MM.1S (cell line): ENCODE measurements around the gene LMO7.

Experiments
- DNase-seq: peaks from one replicate; pipeline ENCODE4 v3.0.0-alpha.2; 2015
- H2AFZ ChIP-seq: fragments of 300-600 bp; sonication (generic); 2 replicates; pipeline ENCODE4 v1.6.0; 2016; ENCODE audit warnings: antibody characterized with exemption, low read length
- H3F3A ChIP-seq: fragments of 300-600 bp; sonication (generic); 2 replicates; pipeline ENCODE4 v1.6.1; 2016; ENCODE audit warnings: mild to moderate bottlenecking, antibody characterized with exemption, low read length, moderate library complexity, mixed read lengths; ENCODE audit not compliant: insufficient read depth
- H3K27ac ChIP-seq: fragments of 300-600 bp; sonication (generic); 2 replicates; pipeline ENCODE4 v1.5.1; 2016; ENCODE audit warnings: mild to moderate bottlenecking, low read length
- H3K27me3 ChIP-seq: fragments of 300-600 bp; sonication (generic); replicated peaks from 2 replicates; pipeline ENCODE4 v1.6.0; 2016; ENCODE audit warnings: low read length; ENCODE audit not compliant: insufficient read depth
- H3K36me3 ChIP-seq: fragments of 300-600 bp; sonication (generic); replicated peaks from 2 replicates; pipeline ENCODE4 v1.6.1; 2016; ENCODE audit warnings: mild to moderate bottlenecking, low read length, mixed read lengths; ENCODE audit not compliant: insufficient read depth
- H3K4me1 ChIP-seq: fragments of 300-600 bp; sonication (generic); 2 replicates; pipeline ENCODE4 v1.6.1; 2016; ENCODE audit warnings: low read length, mixed read lengths
- H3K4me2 ChIP-seq: fragments of 300-600 bp; sonication (generic); 2 replicates; pipeline ENCODE4 v1.6.0; 2016; ENCODE audit warnings: low read depth, low read length
- H3K4me3 ChIP-seq: fragments of 300-600 bp; sonication (generic); 2 replicates; pipeline ENCODE4 v1.5.1; 2016; ENCODE audit warnings: low read length, mixed read lengths
- H3K79me2 ChIP-seq: fragments of 300-600 bp; sonication (generic); 2 replicates; pipeline ENCODE4 v1.6.1; 2016; ENCODE audit warnings: mixed run types, low read length, mixed read lengths
- H3K9ac ChIP-seq: fragments of 300-600 bp; sonication (generic); 2 replicates; pipeline ENCODE4 v1.6.1; 2016; ENCODE audit warnings: low read length, mixed read lengths
- H3K9me2 ChIP-seq: fragments of 300-600 bp; sonication (generic); replicated peaks from 2 replicates; pipeline ENCODE4 v1.6.1; 2016; ENCODE audit warnings: mild to moderate bottlenecking, low read length, mixed read lengths; ENCODE audit not compliant: insufficient read depth
- H3K9me3 ChIP-seq: fragments of 300-600 bp; sonication (generic); replicated peaks from 2 replicates; pipeline ENCODE4 v1.6.1; 2016; ENCODE audit warnings: mild to moderate bottlenecking, low read length, mixed read lengths; ENCODE audit not compliant: insufficient read depth
- H4K20me1 ChIP-seq: fragments of 300-600 bp; sonication (generic); 2 replicates; pipeline ENCODE4 v1.6.1; 2016; ENCODE audit warnings: mild to moderate bottlenecking, low read length, moderate library complexity, mixed read lengths; ENCODE audit not compliant: insufficient read depth
- CTCF ChIP-seq: fragments of 300-600 bp; sonication (generic); IDR thresholded peaks from 2 replicates; pipeline ENCODE4 v1.5.1; 2016; ENCODE audit warnings: antibody characterized with exemption, low read length, mixed read lengths
- EZH2 ChIP-seq: fragments of 300-600 bp; sonication (generic); optimal IDR thresholded peaks from 2 replicates; pipeline ENCODE3; 2017; ENCODE audit warnings: low read depth, mild to moderate bottlenecking, antibody characterized with exemption, low read length, mixed read lengths
- EZH2phosphoT487 ChIP-seq: fragments of 300-600 bp; sonication (generic); IDR thresholded peaks from 2 replicates; pipeline ENCODE4 v1.6.1; 2018; ENCODE audit warnings: antibody characterized with exemption, low read length

Gene LMO7

GRCh38 chr13:75618308-75618707, 17.8 kb upstream of the LMO7 start:
- TF ChIP-seq EZH2 = no peak
- no peaks in the 10 kb centered on the region for H3K27me3 ChIP-seq
- no peaks in the 10 kb centered on the region for H3K79me2 ChIP-seq
- no peaks in the 10 kb centered on the region for H3K9me2 ChIP-seq
- no peak overlapping the region for H3K4me3 ChIP-seq
- H3K36me3 ChIP-seq = no peaks in the 10 kb centered on the region
- no peak for DNase-seq
- no peak overlapping the region for H3K27ac ChIP-seq
- H3K4me2 ChIP-seq = no peak overlapping the region
- no peaks in the 10 kb centered on the region for H3K4me1 ChIP-seq
- H2AFZ ChIP-seq = no peak overlapping the region
- H3K9ac ChIP-seq = no peak overlapping the region
- H3F3A ChIP-seq = no peaks in the 10 kb centered on the region
- H4K20me1 ChIP-seq = no peaks in the 10 kb centered on the region
- no peaks in the 10 kb centered on the region for H3K9me3 ChIP-seq

GRCh38 chr13:75620020-75620419, 16.1 kb upstream of the LMO7 start:
- no peak for DNase-seq
- Histone ChIP-seq H3K36me3 (no peaks in the 10 kb centered on the region), H3K27ac (no peak overlapping the region), H3F3A (no peaks in the 10 kb centered on the region), H3K27me3 (no peaks in the 10 kb centered on the region), H3K79me2 (no peaks in the 10 kb centered on the region), H2AFZ (no peak overlapping the region), H3K4me2 (no peak overlapping the region), H3K9me2 (no peaks in the 10 kb centered on the region), H3K4me3 (no peak overlapping the region), H3K9ac (no peak overlapping the region), H4K20me1 (no peaks in the 10 kb centered on the region), H3K4me1 (no peaks in the 10 kb centered on the region), H3K9me3 (no peaks in the 10 kb centered on the region)
- no peak for TF ChIP-seq CTCF
- TF ChIP-seq EZH2 = no peak
- no peak for TF ChIP-seq EZH2phosphoT487

- Histone ChIP-seq H4K20me1 (no peaks in the 10 kb centered on the region), H3K27me3 (no peaks in the 10 kb centered on the region), H3K36me3 (no peaks in the 10 kb centered on the region), H3K9ac (no peak overlapping the region), H3K4me1 (no peaks in the 10 kb centered on the region), H3K4me2 (no peak overlapping the region), H3F3A (no peaks in the 10 kb centered on the region), H3K9me2 (no peaks in the 10 kb centered on the region), H3K27ac (no peak overlapping the region), H3K79me2 (no peaks in the 10 kb centered on the region), H2AFZ (no peak overlapping the region), H3K9me3 (no peaks in the 10 kb centered on the region), H3K4me3 (no peak overlapping the region)
- DNase-seq = no peak
- TF ChIP-seq EZH2phosphoT487 (no peak), CTCF (no peak), EZH2 (no peak)
These were observed 15.0 kb upstream of the LMO7 start for GRCh38 chr13:75621147-75621546.

GRCh38 chr13:75628801-75629200, 7.3 kb upstream of the LMO7 start:
- H3K4me3 ChIP-seq = no peak overlapping the region
- no peaks in the 10 kb centered on the region for H3K9me3 ChIP-seq
- no peaks in the 10 kb centered on the region for H3F3A ChIP-seq
- H3K79me2 ChIP-seq = no peaks in the 10 kb centered on the region
- H4K20me1 ChIP-seq = no peaks in the 10 kb centered on the region
- H3K9ac ChIP-seq = no peak overlapping the region
- TF ChIP-seq EZH2 = no peak
- TF ChIP-seq CTCF = no peak
- TF ChIP-seq EZH2phosphoT487 = no peak
- H3K27ac ChIP-seq = no peak overlapping the region
- no peaks in the 10 kb centered on the region for H3K36me3 ChIP-seq
- no peak overlapping the region for H3K4me2 ChIP-seq
- H3K4me1 ChIP-seq = no peaks in the 10 kb centered on the region
- no peak for DNase-seq
- H3K27me3 ChIP-seq = no peaks in the 10 kb centered on the region
- no peak overlapping the region for H2AFZ ChIP-seq
- H3K9me2 ChIP-seq = no peaks in the 10 kb centered on the region
